ENCODE results near the gene FGF11.

FGF11 gene

DNA sequence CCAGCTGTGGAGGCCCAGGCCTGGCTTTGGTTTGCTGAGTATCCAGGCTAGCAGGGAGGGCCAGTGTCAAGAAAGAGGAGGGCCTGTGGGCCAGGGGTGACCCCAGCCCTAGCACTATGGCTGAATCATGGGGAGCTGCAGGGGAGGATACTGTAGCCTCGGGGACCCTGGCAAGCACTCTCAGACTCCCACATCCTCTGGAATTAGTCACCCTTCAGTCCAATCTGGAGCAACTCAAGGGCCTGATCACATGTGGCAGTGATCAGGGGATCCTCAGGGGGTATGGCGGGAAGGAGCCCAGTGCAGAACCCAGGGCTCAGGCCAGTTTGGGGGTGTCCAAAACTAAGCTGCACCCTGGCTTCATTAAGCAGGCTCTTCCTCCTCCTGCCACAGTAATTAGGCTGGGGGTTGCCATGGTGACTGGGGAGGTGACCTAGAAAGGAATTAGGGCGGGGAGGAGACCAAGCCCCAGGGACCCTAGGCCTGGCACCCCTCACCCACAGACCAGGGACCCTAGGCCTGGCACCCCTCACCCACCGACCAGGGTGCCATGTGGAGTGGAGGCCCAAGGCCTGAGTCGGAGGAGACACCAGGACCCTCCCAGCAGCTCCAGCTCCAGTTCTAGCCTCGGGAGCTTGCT lies 25.8 kb upstream of the FGF11 start (continued):
- no peak for TF ChIP-seq ZNF274 (IDR thresholded peaks at IDR 0.05; ENCODE audit: low read length)
- TF ChIP-seq ZNF274 (tag by site-specific recombination; IDR thresholded peaks at IDR 0.05; ENCODE audit: borderline replicate concordance): no peak
- no peak for TF ChIP-seq ZNF600 (tag by site-specific recombination; IDR thresholded peaks at IDR 0.05)
- no peak for TF ChIP-seq ZNF311 (tag by site-specific recombination; IDR thresholded peaks at IDR 0.05; ENCODE audit: borderline replicate concordance)
- no peak for TF ChIP-seq ZNF510 (tag by site-specific recombination; IDR thresholded peaks at IDR 0.05; ENCODE audit: insufficient replicate concordance)
- no peak for TF ChIP-seq TCF7L2 (IDR thresholded peaks at IDR 0.05; ENCODE audit: borderline replicate concordance, low read depth, low read length)
- TF ChIP-seq, protein P1, sequence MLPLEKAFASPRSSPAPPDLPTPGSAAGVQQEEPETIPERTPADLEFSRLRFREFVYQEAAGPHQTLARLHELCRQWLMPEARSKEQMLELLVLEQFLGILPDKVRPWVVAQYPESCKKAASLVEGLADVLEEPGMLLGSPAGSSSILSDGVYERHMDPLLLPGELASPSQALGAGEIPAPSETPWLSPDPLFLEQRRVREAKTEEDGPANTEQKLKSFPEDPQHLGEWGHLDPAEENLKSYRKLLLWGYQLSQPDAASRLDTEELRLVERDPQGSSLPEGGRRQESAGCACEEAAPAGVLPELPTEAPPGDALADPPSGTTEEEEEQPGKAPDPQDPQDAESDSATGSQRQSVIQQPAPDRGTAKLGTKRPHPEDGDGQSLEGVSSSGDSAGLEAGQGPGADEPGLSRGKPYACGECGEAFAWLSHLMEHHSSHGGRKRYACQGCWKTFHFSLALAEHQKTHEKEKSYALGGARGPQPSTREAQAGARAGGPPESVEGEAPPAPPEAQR (tag by site-specific recombination; IDR thresholded peaks at IDR 0.05): no peak

DNA sequence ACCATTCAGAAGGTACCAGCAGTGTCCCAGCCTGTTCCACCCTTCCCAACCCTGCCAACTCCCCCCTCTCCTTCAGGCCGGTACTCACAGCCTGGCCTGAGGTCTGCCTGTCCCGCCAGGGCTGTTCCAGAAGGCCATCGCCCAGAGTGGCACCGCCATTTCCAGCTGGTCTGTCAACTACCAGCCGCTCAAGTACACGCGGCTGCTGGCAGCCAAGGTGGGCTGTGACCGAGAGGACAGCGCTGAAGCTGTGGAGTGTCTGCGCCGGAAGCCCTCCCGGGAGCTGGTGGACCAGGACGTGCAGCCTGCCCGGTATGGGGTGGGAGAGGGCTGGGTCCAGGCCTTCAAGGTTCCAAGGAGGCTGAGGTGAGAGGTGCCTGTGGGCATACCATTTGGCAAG lies 24.5 kb upstream of the FGF11 start:
- POLR2A ChIA-PET: interaction anchor here (0.6 kb wide), 1 partner anchor 43 kb away, joined by 3 read pairs; no protein-coding TSS in a partner anchor
- Histone ChIP-seq H3K27ac (ENCODE audit: extremely low read depth, low read depth, low read length) (no peak overlapping the region), H3K4me3 (ENCODE audit: low read depth, low read length) (no peak overlapping the region), H3K4me1 (ENCODE audit: control insufficient read depth, insufficient read depth, low read length) (no peaks in the 10 kb centered on the region), H3K9me3 (ENCODE audit: control insufficient read depth, insufficient read depth, low read depth, low read length) (no peaks in the 10 kb centered on the region), H3K36me3 (ENCODE audit: control insufficient read depth in 2 of 2, insufficient read depth in 1 of 2, low read length in 2 of 2) (peaks cover 3 to 59% of the 10 kb centered on the region in 2 experiments)
- TF ChIP-seq, protein P2, sequence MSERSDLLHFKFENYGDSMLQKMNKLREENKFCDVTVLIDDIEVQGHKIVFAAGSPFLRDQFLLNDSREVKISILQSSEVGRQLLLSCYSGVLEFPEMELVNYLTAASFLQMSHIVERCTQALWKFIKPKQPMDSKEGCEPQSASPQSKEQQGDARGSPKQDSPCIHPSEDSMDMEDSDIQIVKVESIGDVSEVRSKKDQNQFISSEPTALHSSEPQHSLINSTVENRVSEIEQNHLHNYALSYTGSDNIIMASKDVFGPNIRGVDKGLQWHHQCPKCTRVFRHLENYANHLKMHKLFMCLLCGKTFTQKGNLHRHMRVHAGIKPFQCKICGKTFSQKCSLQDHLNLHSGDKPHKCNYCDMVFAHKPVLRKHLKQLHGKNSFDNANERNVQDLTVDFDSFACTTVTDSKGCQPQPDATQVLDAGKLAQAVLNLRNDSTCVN (tag by site-specific recombination; optimal IDR thresholded peaks at IDR 0.05): no peak
- TF ChIP-seq ZNF555 (tag by site-specific recombination; conservative IDR thresholded peaks at IDR 0.05): no peak
- TF ChIP-seq ZNF37A (tag by site-specific recombination; IDR thresholded peaks at IDR 0.05): no peak
- TF ChIP-seq, protein P3, sequence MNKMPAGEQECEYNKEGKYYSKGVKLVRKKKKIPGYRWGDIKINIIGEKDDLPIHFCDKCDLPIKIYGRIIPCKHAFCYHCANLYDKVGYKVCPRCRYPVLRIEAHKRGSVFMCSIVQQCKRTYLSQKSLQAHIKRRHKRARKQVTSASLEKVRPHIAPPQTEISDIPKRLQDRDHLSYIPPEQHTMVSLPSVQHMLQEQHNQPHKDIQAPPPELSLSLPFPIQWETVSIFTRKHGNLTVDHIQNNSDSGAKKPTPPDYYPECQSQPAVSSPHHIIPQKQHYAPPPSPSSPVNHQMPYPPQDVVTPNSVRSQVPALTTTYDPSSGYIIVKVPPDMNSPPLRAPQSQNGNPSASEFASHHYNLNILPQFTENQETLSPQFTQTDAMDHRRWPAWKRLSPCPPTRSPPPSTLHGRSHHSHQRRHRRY (tag by site-specific recombination; IDR thresholded peaks at IDR 0.05): no peak
- no peak for TF ChIP-seq ZBTB8A (tag by site-specific recombination; IDR thresholded peaks at IDR 0.05)
- no peak for TF ChIP-seq ZNF768 (tag by site-specific recombination; IDR thresholded peaks at IDR 0.05)
- no peak for TF ChIP-seq ZNF621 (tag by site-specific recombination; IDR thresholded peaks at IDR 0.05)
- TF ChIP-seq SALL2 (tag by site-specific recombination; IDR thresholded peaks at IDR 0.05; ENCODE audit: borderline replicate concordance): no peak
- TF ChIP-seq ZNF274 (IDR thresholded peaks at IDR 0.05; ENCODE audit: low read length): no peak
- no peak for TF ChIP-seq ZNF274 (tag by site-specific recombination; IDR thresholded peaks at IDR 0.05; ENCODE audit: borderline replicate concordance)
- TF ChIP-seq ZNF558 (tag by site-specific recombination; IDR thresholded peaks at IDR 0.05): no peak
- TF ChIP-seq, protein P4, sequence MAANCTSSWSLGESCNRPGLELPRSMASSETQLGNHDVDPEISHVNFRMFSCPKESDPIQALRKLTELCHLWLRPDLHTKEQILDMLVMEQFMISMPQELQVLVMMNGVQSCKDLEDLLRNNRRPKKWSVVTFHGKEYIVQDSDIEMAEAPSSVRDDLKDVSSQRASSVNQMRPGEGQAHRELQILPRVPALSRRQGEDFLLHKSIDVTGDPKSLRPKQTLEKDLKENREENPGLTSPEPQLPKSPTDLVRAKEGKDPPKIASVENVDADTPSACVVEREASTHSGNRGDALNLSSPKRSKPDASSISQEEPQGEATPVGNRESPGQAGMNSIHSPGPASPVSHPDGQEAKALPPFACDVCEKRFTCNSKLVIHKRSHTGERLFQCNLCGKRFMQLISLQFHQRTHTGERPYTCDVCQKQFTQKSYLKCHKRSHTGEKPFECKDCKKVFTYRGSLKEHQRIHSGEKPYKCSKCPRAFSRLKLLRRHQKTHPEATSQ (tag by site-specific recombination; IDR thresholded peaks at IDR 0.05): no peak
- TF ChIP-seq, protein P5, sequence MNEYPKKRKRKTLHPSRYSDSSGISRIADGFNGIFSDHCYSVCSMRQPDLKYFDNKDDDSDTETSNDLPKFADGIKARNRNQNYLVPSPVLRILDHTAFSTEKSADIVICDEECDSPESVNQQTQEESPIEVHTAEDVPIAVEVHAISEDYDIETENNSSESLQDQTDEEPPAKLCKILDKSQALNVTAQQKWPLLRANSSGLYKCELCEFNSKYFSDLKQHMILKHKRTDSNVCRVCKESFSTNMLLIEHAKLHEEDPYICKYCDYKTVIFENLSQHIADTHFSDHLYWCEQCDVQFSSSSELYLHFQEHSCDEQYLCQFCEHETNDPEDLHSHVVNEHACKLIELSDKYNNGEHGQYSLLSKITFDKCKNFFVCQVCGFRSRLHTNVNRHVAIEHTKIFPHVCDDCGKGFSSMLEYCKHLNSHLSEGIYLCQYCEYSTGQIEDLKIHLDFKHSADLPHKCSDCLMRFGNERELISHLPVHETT (tag by site-specific recombination; IDR thresholded peaks at IDR 0.05): no peak
- TF ChIP-seq ZNF596 (tag by site-specific recombination; IDR thresholded peaks at IDR 0.05): no peak
- TF ChIP-seq TCF7L2 (IDR thresholded peaks at IDR 0.05; ENCODE audit: borderline replicate concordance, low read depth, low read length): no peak
- CTCF ChIA-PET: no interaction called here
